Putamen (tissue), 1 donor: Measurements from ENCODE around the gene PAX8.

Experiments
- DNase-seq: peaks from one replicate; pipeline ENCODE4 v3.0.0-alpha.2; 2016; ENCODE audit warnings: low spot score

Gene PAX8

DNA sequence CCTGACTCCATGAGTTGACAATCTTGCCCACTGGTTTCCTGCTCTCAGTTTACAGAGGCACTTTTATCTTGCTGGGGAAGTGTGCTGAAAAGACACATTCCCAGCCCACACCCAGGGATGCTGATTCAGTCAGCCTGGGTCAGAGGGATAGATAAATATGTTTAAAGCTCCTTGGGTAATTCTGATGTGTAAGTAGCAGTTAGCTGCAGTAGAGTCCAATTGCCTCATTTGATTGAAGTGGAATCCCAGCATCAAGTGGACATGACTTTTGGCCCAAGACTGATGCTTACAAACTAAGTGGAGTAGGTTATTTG, 75.5 kb downstream of the PAX8 start:
- DNase-seq: no peak

DNA sequence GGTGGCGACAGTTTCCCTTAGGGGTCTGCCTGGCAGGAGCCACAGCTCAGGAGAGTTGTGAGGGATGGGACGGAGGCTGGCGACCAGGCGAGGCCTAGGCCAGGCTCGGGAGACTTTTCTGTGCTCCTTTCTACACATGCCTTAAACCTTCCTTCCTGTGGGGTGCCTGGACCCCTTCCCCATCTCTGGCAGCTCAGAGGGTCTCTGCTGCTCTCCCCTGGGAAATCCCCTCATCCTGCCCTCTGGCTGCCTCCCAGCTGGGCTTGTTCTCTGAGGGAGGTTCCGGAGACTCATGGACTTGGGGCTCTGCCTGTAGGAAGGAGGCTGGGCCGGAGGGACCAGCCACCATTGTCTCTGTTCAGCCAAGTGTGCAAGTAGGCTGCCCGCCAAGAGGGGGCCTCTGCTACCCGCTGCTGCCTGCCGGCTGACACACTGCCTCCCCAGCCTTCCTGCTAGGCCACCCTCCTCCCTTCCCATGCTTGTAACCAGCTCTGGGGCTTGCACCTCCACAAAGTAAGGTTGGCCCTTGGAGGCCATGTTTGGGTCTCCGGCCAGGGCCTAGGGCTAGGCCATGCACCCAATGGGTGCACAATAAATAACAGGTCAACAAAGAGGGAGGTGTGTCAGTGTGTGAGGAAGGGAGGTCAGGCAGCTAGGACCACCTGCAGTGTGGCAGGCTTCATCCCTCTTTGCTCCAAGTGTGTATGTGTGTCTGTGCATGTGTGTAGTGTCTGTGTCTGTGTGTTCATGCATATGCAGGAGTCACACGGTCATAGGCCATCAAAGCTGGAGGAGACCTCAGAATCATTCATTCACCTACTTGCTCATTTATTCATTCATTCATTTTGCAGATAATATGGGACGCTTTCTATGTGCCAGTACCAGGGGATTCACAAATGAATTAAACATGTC, 76.2 kb downstream of the PAX8 start:
- DNase-seq: no peak

DNA sequence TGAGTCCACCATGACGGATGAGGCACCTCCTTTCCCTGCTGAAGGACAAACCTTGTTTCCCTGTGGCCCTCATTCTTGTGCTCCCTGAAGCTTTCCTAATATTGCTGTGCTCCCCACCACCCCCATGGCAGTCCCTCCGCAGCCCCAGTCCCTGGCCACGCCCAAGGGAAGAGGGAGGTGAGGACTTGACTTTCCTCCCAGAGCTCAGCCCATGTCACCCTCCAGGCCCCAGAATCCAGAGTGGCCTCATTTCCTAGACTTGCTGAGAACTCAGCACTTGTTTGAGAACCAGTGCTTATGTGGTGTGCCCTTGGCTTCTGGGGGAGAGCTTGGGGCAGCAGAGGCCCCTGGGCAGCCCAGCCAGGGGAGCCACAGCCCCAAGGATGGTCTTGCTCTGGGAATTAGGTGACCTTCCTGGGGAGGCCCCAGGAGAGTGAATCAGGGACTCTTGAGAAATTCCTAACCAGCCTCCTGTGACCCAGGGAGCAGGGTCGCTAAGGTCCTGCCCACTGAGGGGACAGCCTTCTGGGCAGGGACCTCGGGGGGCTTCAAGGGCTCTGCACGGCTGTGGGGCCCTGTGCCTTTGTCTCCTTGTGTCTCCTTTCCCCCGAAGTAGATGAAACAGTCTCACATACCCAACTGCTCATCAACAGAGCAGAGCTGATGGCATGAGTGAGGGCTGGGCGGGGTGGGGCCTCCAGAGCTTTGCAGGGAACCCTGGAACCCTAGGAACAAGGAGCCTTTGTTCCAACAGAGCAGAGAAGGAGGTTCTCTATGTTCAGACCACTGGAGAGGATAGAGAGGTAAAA, 77.0 kb downstream of the PAX8 start:
- no peak for DNase-seq

DNA sequence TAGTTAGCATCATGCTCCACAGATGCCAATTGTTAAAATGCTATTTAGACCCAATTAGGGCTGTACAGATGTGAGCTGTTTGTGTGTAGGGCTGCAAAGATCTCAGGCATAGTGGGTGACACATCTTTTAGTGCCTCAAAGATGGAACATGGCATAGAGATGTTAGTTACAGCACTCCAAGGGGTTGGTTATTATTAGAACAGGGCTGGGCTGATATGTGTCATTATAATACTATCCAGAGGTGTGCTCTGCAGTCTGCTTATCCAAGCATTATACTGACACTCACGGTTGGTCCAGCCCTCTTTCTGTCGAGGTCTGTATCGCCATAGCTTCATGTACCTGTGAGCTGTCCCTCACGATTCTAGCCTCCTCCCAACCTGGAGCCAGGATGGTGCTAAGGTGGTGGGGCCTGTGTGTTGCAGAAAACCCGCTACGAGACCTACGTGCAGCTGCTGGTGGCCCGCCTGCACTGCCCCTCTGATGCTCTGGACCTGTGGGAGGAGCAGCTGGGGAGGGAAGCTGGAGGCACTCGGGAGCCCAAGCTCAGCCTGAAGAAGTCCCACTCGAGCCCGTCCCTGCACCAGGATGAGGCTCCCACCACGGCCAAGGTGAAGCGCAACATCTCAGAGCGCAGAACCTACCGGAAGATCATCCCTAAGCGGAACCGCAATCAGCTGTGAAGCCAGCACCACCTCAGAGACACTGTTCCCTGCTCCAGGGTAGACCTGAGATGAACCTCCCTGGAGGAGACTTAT, 77.8 kb downstream of the PAX8 start:
- no peak for DNase-seq

DNA sequence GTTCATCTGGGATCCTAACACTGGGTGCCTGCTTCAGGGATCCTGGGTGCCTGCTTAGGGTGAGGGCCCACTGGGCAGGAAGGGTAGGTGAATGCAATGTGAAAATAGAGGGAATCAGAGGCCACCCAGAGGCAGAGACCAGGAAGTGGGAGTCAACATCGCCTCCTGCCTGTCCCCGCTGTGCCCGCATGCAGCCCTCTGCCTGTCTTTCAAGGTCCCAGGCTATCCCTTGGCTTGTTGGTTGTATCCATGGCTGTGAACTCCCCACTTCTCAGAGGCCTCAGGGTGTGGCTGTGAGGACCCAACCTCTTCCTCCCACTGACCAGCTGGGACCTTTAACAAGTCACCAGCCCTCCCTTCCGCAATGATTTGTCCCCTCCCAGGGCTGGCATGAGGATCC, 78.5 kb downstream of the PAX8 start:
- no peak for DNase-seq

DNA sequence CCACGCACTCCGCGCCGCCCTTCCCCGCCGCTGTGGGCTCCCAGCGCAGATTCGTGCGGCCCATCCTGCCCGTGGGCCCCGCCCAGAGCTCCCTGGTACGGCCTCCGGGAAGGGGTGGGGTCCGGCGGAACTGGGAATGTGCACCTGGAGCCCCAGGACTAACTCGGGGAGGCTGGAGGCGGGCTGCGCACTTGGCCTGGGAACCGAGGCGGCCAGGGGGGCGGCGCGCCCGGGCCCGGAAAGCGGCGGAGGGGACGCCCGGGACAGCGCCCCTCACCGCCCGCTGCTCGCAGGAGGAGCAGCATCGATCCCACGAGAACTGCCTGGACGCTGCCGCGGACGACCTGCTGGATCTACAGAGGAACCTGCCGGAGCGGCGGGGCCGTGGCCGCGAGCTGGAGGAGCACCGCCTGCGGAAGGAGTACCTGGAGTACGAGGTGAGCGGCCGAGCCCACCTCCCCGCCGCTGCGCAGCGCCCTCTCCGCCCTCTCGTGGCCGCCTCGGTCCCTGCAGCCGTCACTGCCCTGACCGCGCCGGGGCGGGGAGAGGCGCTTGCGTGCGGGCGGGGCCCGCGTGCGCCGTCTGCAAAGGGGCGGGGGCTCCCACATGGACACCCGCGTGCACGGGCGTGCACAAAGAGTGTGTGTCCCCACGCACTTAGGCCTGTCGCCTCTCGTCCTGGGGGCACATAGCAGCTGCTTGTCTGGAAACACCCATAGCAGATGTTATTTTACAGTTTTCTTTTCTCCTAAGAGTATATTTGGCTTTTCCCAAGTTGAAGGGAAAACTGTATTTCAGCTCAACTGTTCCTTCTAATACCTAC, 79.7 kb downstream of the PAX8 start:
- peak; percentile 67 for DNase-seq

DNA sequence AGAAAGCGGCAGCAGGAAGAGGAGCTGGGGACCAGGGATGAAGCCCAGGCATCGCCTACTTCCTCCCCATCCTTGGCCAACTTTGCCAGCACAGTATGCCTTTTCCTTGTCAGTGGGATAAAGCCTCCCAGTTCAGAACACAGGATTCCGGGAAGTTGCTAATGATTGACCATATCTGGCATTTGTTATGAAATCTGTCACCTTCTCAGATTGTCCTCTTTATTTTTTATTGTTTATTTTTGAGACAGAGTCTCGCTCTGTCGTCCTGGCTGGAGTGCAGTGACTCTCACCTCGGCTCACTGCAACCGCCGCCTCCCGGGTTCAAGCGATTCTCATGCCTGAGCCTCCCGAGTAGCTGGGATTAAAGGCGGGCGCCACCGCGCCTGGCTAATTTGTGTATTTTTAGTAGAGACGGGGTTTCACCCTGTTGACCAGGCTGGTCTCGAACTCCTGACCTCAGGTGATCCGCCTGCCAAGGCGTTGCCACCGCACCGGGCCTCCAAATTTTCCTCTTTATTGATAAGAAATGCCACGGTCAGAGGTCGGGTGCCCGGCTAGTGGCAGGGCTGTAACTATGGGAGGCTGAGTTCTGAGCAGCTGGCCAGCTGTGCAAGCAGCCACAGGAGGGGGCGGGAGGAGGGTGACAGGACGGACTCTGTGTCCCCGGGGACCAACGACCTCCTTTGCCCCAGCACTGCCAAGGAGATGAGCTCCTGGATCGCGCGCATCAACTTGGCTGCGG, 80.5 kb downstream of the PAX8 start:
- DNase-seq: no peak

DNA sequence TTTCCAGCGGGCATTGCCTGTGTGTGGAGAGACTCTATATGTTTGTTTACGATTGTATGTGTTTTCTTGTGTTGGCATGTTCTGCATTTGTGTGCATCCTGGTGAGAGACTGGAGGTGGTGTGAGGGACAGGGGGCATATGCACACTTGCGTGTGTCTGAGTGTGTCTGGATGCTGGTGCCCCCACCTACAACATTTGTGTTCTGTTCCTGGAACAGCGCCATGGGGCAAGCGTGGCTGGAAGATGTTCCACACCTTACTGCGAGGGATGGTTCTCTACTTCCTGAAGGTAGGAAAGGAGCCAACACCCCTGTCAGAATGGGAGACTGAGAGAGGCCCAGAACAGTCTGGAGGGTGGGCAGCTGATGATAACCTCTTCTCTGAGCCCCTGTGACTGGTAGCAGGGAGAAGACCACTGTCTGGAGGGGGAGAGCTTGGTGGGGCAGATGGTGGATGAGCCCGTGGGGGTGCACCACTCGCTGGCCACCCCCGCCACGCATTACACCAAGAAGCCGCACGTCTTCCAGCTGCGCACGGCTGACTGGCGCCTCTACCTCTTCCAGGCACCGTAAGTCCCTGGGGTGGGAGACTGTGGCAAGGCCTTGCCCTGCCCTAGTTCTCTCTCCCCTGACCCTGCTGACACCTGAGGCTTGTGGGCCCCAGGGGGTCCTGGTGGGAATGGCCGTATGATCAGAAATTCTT, 81.2 kb downstream of the PAX8 start:
- DNase-seq: no peak

DNA sequence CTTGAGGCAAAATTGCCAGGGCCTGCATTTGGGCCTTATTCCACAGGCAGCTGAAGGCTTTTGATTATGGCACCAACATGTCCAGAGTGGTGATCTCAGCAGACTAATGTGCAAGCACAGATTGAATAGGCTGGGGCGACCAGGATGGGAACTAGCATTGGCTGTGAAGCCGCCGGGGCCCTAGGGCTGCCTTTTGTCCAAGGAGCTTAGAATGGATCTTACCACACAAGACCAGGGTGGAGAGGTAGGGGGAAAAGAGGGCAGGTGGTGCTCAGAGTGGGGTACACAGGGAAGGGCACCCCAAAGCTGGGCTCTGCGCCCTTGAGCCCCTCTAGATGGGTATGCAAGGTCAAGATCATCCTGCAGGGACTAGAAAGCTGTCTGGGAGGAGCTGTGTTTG, 81.9 kb downstream of the PAX8 start:
- DNase-seq: no peak

DNA sequence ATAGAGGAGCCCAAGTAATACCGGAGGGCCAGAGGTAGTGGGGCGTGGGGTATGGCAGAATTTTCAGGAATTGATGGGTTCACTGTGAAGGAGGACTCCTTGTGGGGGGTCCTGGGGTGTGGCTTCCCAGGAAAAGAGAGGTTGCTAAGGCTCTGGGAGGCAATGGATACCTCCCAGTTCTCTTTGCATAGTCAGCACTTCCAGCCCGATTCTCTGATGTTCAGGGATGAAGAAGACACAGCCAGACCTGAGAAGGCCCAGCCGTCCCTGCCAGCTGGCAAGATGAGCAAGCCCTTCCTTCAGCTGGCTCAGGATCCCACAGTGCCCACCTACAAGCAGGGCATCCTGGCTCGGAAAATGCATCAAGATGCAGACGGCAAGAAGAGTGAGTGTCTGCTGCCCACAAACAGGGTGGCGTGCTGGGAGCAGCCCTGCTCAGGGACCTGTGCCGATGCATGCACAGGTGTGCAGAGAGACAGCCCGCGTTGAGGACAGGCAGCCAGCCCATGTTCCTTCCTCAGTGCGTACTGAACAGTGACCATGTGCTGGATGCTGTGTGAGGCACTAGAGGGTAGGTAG, 82.7 kb downstream of the PAX8 start:
- no peak for DNase-seq

DNA sequence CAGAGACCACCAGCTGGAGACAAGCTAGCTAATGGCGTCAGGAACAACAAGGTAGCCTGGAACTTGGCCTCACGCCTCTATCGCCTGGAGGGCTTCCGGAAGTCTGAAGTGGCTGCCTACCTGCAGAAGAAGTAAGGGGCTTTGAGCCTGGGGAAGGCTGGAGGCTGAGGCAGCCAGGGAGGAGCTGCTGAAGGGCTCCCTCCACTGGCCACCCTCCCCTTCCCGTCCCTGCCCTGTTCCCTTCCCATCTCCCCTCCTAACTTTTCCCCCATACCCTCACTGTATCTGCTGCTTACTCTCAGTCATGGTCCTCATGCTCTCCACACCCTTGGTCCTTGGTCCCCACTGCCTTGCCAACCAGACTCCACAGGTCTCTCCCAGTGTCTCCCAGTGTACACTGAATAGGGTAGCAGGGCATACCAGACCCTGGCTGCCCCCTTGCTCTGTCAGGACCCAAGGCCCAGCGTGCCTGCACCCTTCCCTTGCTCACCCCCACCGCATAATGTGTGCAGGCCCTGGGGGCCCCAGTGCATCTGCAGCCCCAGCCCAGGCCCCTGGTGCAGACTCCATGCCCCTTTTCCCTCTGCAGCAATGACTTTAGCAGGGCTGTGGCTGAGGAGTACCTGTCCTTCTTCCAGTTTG, 86.1 kb downstream of the PAX8 start:
- no peak for DNase-seq

DNA sequence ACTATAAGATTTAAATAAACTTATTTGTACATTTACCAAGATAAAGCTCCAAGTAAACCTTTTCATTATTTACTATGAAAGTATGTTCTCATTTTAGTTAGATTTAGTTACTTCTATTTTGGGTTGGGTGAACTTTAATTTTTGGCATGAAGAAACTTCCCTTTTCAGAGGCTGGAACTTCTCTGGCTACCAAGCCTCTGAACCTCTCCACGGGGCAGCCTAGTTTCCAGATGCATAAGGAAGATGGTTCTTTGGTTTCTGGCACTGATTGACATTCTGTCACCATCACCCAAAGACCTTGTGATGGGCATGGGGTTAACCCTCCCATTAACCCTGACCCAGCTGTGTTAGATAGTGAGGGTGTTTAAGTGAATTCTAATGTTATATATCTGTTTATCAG, 87.8 kb downstream of the PAX8 start:
- no peak for DNase-seq

DNA sequence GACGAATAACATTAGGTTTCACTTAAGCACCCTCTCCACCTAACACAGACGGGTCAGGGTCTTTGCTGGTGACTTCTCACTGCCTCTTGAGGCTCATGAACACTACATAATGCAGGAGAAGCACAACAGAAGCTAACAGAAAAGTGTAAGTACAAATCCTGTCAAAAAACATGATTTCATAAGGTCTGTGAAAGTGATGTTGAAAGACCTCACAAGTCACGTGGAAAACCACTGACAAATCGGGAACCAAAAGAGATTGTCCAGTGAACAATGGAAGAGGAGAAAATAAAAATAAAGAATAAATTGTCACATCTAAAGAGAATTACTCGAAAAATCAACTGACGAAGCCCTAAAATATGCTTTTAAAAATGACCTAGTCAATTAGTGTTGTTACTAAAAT, 91.0 kb downstream of the PAX8 start:
- DNase-seq: no peak

DNA sequence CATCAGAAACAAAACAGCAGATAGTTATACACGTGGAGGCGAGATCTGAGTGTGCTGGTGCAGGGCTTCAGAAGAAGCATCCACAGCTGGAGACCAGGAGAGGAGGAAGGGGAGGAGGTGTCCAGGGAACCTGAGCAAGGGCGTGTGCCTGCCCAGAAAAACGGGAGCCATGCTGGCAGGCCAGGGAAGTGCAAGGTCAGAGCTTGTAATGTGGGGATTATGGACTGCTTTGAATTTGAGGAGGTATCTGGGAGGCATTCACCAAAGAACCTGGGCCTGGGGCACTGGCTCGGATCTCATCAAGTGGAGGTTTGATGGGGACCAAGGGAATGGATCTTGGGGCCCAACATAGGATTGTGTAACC, 92.3 kb downstream of the PAX8 start:
- DNase-seq: no peak

DNA sequence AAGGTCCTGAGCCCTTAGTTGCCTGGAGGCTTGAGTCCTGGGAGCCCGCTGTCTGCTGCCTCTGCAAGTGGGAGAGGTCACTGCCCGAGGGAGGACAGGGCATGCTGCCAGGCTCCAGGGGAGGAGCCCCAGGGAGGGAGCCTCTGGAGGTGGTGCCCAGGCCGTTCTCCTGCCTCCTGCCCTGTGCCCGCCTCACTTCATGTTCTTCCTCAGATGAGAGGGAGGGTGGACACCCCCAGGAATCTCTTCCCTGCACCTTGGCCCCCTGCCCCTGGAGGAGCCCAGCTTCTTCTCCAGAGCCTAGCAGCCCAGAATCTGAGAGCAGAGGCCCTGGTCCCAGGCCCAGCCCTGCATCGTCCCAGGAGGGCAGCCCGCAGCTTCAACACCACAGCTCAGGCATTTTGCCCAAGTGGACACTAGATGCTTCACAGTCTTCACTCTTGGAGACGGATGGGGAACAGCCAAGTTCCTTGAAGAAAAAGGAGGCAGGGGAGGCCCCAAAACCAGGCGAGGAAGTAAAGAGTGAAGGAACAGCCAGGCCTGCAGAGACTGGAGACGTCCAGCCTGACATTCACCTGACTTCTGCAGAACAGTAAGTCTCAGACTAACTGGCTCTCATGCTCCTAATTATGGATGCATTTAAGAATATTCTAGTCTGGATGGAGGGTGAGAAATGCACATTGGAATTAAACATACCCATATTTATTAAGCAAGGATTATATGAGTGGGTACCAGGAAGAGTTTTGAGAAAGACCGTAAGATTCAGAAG, 92.9 kb downstream of the PAX8 start:
- no peak for DNase-seq

DNA sequence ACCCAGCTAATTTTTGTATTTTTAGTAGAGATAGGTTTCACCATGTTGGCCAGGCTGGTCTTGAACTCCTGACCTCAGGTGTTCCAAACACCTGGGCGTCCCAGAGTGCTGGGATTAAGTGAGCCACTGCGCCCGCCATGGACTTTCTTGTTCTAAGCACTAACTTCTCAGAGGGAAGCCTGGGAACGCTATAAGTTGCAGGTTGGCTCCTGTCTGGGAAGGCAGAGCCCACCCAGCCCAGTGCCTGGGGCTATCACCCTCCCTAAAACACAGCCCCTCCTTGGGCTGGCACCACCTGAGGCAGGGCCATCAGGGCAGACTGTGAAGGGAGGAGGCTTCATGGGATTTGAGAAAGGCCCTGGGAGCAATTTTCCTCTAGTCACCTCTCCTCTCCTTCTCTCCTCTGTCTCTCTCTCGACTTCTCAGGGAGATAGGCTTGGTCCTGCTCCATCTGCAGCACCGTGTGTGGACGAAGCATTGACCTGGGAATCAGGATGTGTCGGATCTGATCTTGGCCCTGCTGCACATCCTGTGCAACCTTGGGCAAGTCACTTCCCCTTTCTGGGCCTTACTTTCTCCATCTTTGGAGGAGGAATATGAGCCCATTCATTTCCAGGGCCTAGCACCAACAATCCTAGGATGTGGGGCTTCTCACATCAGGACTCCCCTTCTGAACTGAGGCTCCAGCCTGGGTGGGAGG, 94.0 kb downstream of the PAX8 start:
- no peak for DNase-seq

DNA sequence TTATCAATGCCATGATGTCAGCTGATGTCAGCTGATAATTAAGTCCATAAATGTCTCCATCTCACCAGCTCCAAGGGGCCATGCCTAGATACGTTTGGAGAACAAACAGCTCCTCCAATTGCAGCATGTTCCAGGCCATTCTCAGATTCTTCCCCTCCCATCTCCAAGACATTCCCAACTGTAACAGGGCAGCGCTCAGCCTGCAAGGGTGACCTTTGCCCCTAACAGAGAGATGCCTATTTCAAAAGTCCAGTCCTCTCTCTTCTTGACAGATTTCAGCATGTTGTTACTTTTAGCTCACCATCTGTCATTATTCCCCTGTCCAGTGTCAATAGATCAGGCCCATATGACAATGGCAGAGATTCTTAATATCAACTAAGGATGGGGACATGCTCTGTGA, 95.0 kb downstream of the PAX8 start:
- DNase-seq: no peak

DNA sequence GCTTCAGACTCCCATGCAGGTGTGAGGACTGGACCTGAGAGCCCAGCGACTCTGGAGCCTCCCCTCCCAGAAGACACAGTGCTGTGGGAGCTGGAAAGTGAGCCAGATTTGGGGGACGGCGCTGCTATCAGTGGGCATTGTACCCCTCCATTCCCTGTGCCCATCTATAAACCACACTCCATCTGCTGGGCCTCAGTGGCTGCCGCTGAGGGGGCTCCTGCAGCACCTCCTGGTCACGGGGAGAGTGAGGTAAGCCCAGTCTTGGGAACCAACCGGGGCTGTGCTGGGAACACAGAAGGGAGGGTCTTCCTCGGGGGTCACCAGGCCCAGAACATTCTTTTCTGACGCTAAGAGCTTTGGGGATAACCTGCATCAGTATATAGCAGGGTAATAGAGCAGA, 95.5 kb downstream of the PAX8 start:
- DNase-seq: no peak
